Nephron progenitor cell (in vitro differentiated cells): ENCODE measurements around the gene ZKSCAN1.

Source experiments
- DNase-seq: peaks from one replicate; pipeline ENCODE4 v3.0.0; 2021
- H3K27ac Mint-ChIP-seq: 2 replicates; pipeline ENCODE4 v1.8.0; 2021; ENCODE audit warnings: mild to moderate bottlenecking, moderate library complexity, mixed read lengths
- H3K27me3 Mint-ChIP-seq: 2 replicates; pipeline ENCODE4 v1.8.0; 2021; ENCODE audit warnings: mild to moderate bottlenecking, low read depth, mixed read lengths; ENCODE audit not compliant: poor library complexity
- H3K36me3 Mint-ChIP-seq: 2 replicates; pipeline ENCODE4 v1.8.0; 2021; ENCODE audit warnings: low read depth, mixed read lengths
- H3K4me1 Mint-ChIP-seq: 2 replicates; pipeline ENCODE4 v1.8.0; 2021; ENCODE audit warnings: mixed read lengths
- H3K4me3 Mint-ChIP-seq: 2 replicates; pipeline ENCODE4 v1.8.0; 2021; ENCODE audit warnings: mild to moderate bottlenecking, moderate library complexity, mixed read lengths
- H3K9me3 Mint-ChIP-seq: 2 replicates; pipeline ENCODE4 v1.8.0; 2021; ENCODE audit warnings: mild to moderate bottlenecking, moderate library complexity, mixed read lengths
- TF ChIP-seq, protein P1 (sequence below): fragments of 200-600 bp; sonication (generic); IDR thresholded peaks from 2 replicates; pipeline ENCODE4 v1.5.0; 2021; ENCODE audit warnings: antibody characterized with exemption

Gene ZKSCAN1

DNA sequence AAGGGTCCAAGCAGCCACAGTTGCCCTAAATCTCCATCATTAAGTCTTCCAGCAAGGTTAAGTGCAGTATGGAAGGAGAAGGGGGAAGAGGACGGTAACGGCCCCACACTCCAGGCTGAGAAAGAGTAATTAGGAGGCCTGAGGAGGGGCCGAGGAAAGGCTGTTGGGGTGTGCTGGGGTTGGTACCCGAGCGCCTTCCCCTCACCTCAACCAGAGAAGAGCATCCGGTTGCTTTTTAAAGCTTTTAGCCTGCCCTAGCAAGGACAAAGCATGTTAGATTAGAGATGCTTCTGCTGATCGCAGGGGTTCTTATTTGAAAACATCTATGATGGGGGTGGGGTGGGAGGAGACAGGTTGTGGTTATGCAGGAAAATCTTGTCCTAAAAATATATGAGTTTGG, 25.2 kb downstream of the ZKSCAN1 start:
- no peak overlapping the region for H3K4me3 Mint-ChIP-seq
- H3K27me3 Mint-ChIP-seq: no peaks in the 10 kb centered on the region
- no peak for DNase-seq
- H3K27ac Mint-ChIP-seq: no peak overlapping the region
- H3K9me3 Mint-ChIP-seq: peaks cover 15% of the 10 kb centered on the region
- no peaks in the 10 kb centered on the region for H3K4me1 Mint-ChIP-seq
- H3K36me3 Mint-ChIP-seq: peaks cover 69% of the 10 kb centered on the region
- TF ChIP-seq, protein P1, sequence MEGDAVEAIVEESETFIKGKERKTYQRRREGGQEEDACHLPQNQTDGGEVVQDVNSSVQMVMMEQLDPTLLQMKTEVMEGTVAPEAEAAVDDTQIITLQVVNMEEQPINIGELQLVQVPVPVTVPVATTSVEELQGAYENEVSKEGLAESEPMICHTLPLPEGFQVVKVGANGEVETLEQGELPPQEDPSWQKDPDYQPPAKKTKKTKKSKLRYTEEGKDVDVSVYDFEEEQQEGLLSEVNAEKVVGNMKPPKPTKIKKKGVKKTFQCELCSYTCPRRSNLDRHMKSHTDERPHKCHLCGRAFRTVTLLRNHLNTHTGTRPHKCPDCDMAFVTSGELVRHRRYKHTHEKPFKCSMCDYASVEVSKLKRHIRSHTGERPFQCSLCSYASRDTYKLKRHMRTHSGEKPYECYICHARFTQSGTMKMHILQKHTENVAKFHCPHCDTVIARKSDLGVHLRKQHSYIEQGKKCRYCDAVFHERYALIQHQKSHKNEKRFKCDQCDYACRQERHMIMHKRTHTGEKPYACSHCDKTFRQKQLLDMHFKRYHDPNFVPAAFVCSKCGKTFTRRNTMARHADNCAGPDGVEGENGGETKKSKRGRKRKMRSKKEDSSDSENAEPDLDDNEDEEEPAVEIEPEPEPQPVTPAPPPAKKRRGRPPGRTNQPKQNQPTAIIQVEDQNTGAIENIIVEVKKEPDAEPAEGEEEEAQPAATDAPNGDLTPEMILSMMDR: no peak

DNA sequence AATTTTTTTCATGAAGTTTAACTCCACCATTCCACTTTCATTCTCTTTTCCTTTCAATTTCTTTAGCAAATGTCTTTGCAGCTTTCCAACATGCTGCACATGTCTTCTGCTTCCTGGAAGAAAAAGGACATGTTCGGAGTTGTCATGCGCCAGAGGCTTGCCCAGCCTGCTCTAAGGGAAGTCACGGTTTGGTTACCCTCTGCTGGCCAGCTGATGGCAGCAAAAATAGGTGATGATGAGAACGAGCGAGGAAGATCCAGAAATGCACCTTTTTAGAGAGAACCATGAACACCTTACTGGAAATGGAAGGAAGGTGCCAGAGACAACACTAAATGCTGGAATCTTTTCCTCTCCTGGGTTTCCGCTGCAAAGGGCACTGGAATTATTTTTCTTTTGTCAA, 29.3 kb downstream of the ZKSCAN1 start:
- H3K27me3 Mint-ChIP-seq: peaks cover 6% of the 10 kb centered on the region
- peaks cover 29% of the 10 kb centered on the region for H3K36me3 Mint-ChIP-seq
- H3K4me3 Mint-ChIP-seq: no peak overlapping the region
- TF ChIP-seq, protein P1: no peak
- H3K4me1 Mint-ChIP-seq: no peaks in the 10 kb centered on the region
- H3K9me3 Mint-ChIP-seq: peaks cover 4% of the 10 kb centered on the region
- DNase-seq: no peak
- no peak overlapping the region for H3K27ac Mint-ChIP-seq

DNA sequence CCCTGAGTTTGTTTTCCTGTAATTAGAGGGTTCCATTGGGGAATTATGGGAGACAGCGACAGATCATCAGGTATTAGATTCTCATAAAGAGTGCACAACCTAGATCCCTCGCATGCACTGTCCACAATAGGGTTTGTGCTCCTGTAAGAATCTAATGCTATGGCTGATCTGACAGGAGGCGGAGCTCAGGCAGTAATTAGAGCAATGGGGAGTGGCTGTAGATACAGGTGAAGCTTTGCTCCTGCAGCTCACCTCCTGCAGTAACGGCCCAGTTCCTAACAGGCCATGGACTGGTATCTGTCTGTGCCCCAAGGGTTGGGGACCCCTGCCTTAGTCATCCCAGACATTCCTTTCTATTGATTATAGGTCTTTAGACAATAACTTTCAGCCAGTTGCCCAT, 33.3 kb downstream of the ZKSCAN1 start:
- no peak overlapping the region for H3K27ac Mint-ChIP-seq
- H3K4me1 Mint-ChIP-seq: peaks cover 16% of the 10 kb centered on the region
- H3K4me3 Mint-ChIP-seq: peak overlapping the region; percentile 70
- DNase-seq: no peak
- peaks cover 4% of the 10 kb centered on the region for H3K9me3 Mint-ChIP-seq
- TF ChIP-seq, protein P1: no peak
- peaks cover 26% of the 10 kb centered on the region for H3K36me3 Mint-ChIP-seq
- H3K27me3 Mint-ChIP-seq: peaks cover 6% of the 10 kb centered on the region

DNA sequence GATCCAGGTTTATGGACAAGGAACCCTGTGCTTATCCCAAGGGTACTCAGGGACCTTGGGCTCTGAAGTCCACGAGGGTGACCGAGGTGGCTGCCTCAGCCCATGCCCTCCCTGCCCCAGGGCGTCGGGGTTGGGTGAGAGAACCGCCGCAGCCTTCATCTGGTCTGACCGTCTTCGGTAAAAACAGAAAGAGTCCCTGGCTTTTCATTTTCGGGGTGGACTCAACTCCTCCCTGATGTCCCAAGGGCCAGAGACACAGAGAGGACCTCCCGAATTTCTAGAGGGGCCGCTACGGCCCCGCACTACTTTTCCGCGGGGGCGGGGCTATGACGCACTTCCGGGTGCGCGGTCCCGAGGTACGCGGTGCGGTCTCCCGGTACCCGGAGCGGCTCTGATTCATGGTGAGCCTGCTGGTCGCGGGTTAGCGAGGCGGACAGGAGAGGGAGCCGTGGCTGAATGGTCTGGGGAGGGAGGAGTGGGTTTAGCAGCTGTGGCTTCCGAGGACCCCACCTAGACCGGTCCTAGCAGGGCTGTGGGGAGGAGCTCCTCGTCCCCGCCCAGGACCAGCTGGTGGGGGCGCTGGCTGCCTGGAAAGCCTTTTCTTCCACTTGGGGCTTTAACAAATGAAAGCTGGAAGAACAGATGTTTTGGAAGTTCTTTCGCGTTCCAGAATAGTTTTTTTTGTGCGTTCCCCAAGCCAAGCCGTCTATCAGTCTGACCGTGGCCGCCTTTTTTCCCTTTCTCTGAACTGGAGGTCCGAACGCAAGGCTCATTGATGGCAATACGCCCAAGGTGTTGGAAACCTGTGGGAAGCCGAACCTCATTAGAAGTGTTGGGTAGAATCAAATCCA, 34.3 kb downstream of the ZKSCAN1 start, which contains the start of gene ZSCAN21:
Gene ZSCAN21, plus strand, starts transcription at position 334 of the 851 bp plus-strand sequence. CDS start 7,233 bp downstream, outside the sequence.
- H3K9me3 Mint-ChIP-seq: peaks cover 2% of the 10 kb centered on the region
- H3K36me3 Mint-ChIP-seq: peaks cover 24% of the 10 kb centered on the region
- peak within 1 kb of the TSS; percentile 93 for H3K4me3 Mint-ChIP-seq
- H3K27me3 Mint-ChIP-seq: peaks cover 6% of the 10 kb centered on the region
- peak within 1 kb of the TSS; percentile 92 for H3K27ac Mint-ChIP-seq
- TF ChIP-seq, protein P1: no peak
- H3K4me1 Mint-ChIP-seq: peaks cover 16% of the 10 kb centered on the region
- peak; percentile 88 for DNase-seq

DNA sequence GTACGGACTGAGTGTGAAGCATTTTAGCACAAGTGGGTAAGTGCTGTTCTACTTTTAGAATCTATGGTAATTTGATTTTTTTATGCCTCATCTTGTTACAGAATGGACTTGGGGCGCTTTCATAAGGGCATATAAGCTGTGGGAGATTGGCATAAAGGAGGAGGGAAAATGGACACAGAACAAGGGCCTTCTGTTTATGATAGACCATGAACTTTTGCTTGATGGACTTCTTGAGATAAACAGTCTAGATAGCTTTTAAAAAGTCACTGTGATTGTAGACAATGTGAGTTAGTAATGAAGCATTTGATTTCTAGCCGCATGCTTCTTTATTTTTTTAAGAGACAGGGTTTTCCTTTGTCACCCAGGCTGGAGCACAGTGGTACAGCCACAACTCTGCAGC, 36.2 kb downstream of the ZKSCAN1 start:
- peaks cover 21% of the 10 kb centered on the region for H3K36me3 Mint-ChIP-seq
- H3K27ac Mint-ChIP-seq: peak overlapping the region; percentile 32

More for the DNA sequence above, 36.2 kb downstream of the ZKSCAN1 start:
- peaks cover 6% of the 10 kb centered on the region for H3K27me3 Mint-ChIP-seq
- H3K4me3 Mint-ChIP-seq: peak overlapping the region; percentile 77
- no peak for DNase-seq
- no peaks in the 10 kb centered on the region for H3K9me3 Mint-ChIP-seq
- peaks cover 16% of the 10 kb centered on the region for H3K4me1 Mint-ChIP-seq
- TF ChIP-seq, protein P1: no peak
